ENCODE measurements around the gene USP48. TPM values are rescaled to one million over a fixed set of nuclear protein-coding genes. Genes with fewer than 3 reads are reported as not detected.
"Not testable (repeated sequence)": the region's sequence is repeated elsewhere in the genome, so short reads cannot be mapped to it uniquely, and the experiment has no call there.

USP48 gene
- total and polyA plus RNA-seq, 5 donors from 2014 or later = 31.3 to 126 (median 39.2) TPM

- H3K9me3 ChIP-seq (ENCODE audit: control insufficient read depth in 2 of 2, low read length in 2 of 2); H3K36me3 ChIP-seq (ENCODE audit: control insufficient read depth, insufficient read depth, low read length); H3K27me3 ChIP-seq (ENCODE audit: control insufficient read depth, insufficient read depth, low read length); H3K4me3 ChIP-seq (ENCODE audit: low read depth, low read length); H3K36me3 Mint-ChIP-seq; H3K27ac ChIP-seq (ENCODE audit: insufficient read depth, low read length, poor library complexity, severe bottlenecking); H3K27me3 Mint-ChIP-seq; ATAC-seq (ENCODE audit: low read depth in 2 of 2); H3K9me3 Mint-ChIP-seq; DNase-seq; H3K4me3 Mint-ChIP-seq: not testable (repeated sequence)
- Mint-ChIP-seq H3K4me1 (peaks cover 23 to 74% (median 51%) of the 10 kb centered on the region in 4 donors), H3K27ac (peak overlapping the region in 1 of 3 donors; percentile 5)
- peaks cover 36% of the 10 kb centered on the region for H3K4me1 ChIP-seq (ENCODE audit: control insufficient read depth, insufficient read depth, low read length, poor library complexity, severe bottlenecking)
These were observed 15.8 kb downstream of the USP48 start for GRCh38 chr1:21767106-21767505.

GRCh38 chr1:21766210-21766609 lies 16.7 kb downstream of the USP48 start:
- ATAC-seq (ENCODE audit: low read depth in 2 of 2) = no peak

GRCh38 chr1:21764615-21765423 lies 18.1 kb downstream of the USP48 start:
- H3K36me3 ChIP-seq (ENCODE audit: control insufficient read depth, insufficient read depth, low read length) = no peaks in the 10 kb centered on the region
- no peak for DNase-seq
- H3K27me3 ChIP-seq (ENCODE audit: control insufficient read depth, insufficient read depth, low read length) = no peaks in the 10 kb centered on the region
- Mint-ChIP-seq H3K4me3 (no peak overlapping the region), H3K9me3 (no peaks in the 10 kb centered on the region), H3K36me3 (peaks cover 8% of the 10 kb centered on the region), H3K27ac (peak overlapping the region in 1 of 3 donors; percentile 75), H3K4me1 (peaks cover 19 to 83% (median 51%) of the 10 kb centered on the region in 4 donors), H3K27me3 (no peaks in the 10 kb centered on the region)
- H3K27ac ChIP-seq (ENCODE audit: insufficient read depth, low read length, poor library complexity, severe bottlenecking) = no peak overlapping the region
- no peak for ATAC-seq (ENCODE audit: low read depth in 2 of 2)
- no peak overlapping the region for H3K4me3 ChIP-seq (ENCODE audit: low read depth, low read length)
- H3K9me3 ChIP-seq (ENCODE audit: control insufficient read depth in 2 of 2, low read length in 2 of 2) = no peaks in the 10 kb centered on the region
- H3K4me1 ChIP-seq (ENCODE audit: control insufficient read depth, insufficient read depth, low read length, poor library complexity, severe bottlenecking) = peaks cover 26% of the 10 kb centered on the region

More at GRCh38 chr1:21766210-21766609, 16.7 kb downstream of the USP48 start:
- H3K36me3 Mint-ChIP-seq = peaks cover 8% of the 10 kb centered on the region
- Histone ChIP-seq H3K27me3 (ENCODE audit: control insufficient read depth, insufficient read depth, low read length) (no peaks in the 10 kb centered on the region), H3K27ac (ENCODE audit: insufficient read depth, low read length, poor library complexity, severe bottlenecking) (no peak overlapping the region), H3K9me3 (ENCODE audit: control insufficient read depth in 2 of 2, low read length in 2 of 2) (no peaks in the 10 kb centered on the region), H3K4me1 (ENCODE audit: control insufficient read depth, insufficient read depth, low read length, poor library complexity, severe bottlenecking) (peaks cover 31% of the 10 kb centered on the region), H3K4me3 (ENCODE audit: low read depth, low read length) (no peak overlapping the region), H3K36me3 (ENCODE audit: control insufficient read depth, insufficient read depth, low read length) (no peaks in the 10 kb centered on the region)
- peaks cover 0 to 2% (median 0%) of the 10 kb centered on the region in 7 donors for H3K9me3 Mint-ChIP-seq
- H3K4me3 Mint-ChIP-seq = peak overlapping the region in 2 of 4 donors; percentile 8 to 41
- H3K27ac Mint-ChIP-seq = peak overlapping the region in 1 of 3 donors; percentile 55
- no peaks in the 10 kb centered on the region for H3K27me3 Mint-ChIP-seq
- no peak for DNase-seq
- H3K4me1 Mint-ChIP-seq = peaks cover 25 to 79% (median 54%) of the 10 kb centered on the region in 4 donors

- H3K4me3 Mint-ChIP-seq = peak overlapping the region in 1 of 4 donors; percentile 28
- no peak overlapping the region for H3K27ac ChIP-seq (ENCODE audit: insufficient read depth, low read length, poor library complexity, severe bottlenecking)
- H3K4me1 Mint-ChIP-seq = peaks cover 22 to 87% (median 54%) of the 10 kb centered on the region in 4 donors
- peaks cover 5% of the 10 kb centered on the region for H3K36me3 Mint-ChIP-seq
- H3K27me3 ChIP-seq (ENCODE audit: control insufficient read depth, insufficient read depth, low read length) = no peaks in the 10 kb centered on the region
- DNase-seq (no peak), ATAC-seq (ENCODE audit: low read depth in 2 of 2) (no peak)
- H3K9me3 Mint-ChIP-seq = no peaks in the 10 kb centered on the region
- H3K27ac Mint-ChIP-seq = peak overlapping the region; percentile 75 to 92 (median 81)
- H3K27me3 Mint-ChIP-seq = no peaks in the 10 kb centered on the region
- no peaks in the 10 kb centered on the region for H3K36me3 ChIP-seq (ENCODE audit: control insufficient read depth, insufficient read depth, low read length)
- H3K4me3 ChIP-seq (ENCODE audit: low read depth, low read length) = no peak overlapping the region
- peaks cover 26% of the 10 kb centered on the region for H3K4me1 ChIP-seq (ENCODE audit: control insufficient read depth, insufficient read depth, low read length, poor library complexity, severe bottlenecking)
- H3K9me3 ChIP-seq (ENCODE audit: control insufficient read depth in 2 of 2, low read length in 2 of 2) = no peaks in the 10 kb centered on the region
These were observed 19.1 kb downstream of the USP48 start for GRCh38 chr1:21763694-21764419.

GRCh38 chr1:21763236-21763635 lies 19.7 kb downstream of the USP48 start:
- H3K36me3 ChIP-seq (ENCODE audit: control insufficient read depth, insufficient read depth, low read length) = no peaks in the 10 kb centered on the region
- DNase-seq = no peak
- no peak overlapping the region for H3K27ac ChIP-seq (ENCODE audit: insufficient read depth, low read length, poor library complexity, severe bottlenecking)
- H3K9me3 ChIP-seq (ENCODE audit: control insufficient read depth in 2 of 2, low read length in 2 of 2) = no peaks in the 10 kb centered on the region
- no peak overlapping the region for H3K4me3 ChIP-seq (ENCODE audit: low read depth, low read length)
- no peaks in the 10 kb centered on the region for H3K9me3 Mint-ChIP-seq
- H3K27me3 ChIP-seq (ENCODE audit: control insufficient read depth, insufficient read depth, low read length) = no peaks in the 10 kb centered on the region
- H3K27me3 Mint-ChIP-seq = no peaks in the 10 kb centered on the region
- peak overlapping the region in 1 of 4 donors; percentile 22 for H3K4me3 Mint-ChIP-seq
- peaks cover 3% of the 10 kb centered on the region for H3K36me3 Mint-ChIP-seq
- no peak for ATAC-seq (ENCODE audit: low read depth in 2 of 2)
- H3K4me1 ChIP-seq (ENCODE audit: control insufficient read depth, insufficient read depth, low read length, poor library complexity, severe bottlenecking) = peaks cover 21% of the 10 kb centered on the region
- peaks cover 22 to 87% (median 53%) of the 10 kb centered on the region in 4 donors for H3K4me1 Mint-ChIP-seq
- H3K27ac Mint-ChIP-seq = peak overlapping the region in 2 of 3 donors; percentile 57 to 75

GRCh38 chr1:21762022-21762404 lies 20.9 kb downstream of the USP48 start:
- H3K4me1 Mint-ChIP-seq = peaks cover 31 to 87% (median 57%) of the 10 kb centered on the region in 4 donors
- peak overlapping the region in 1 of 3 donors; percentile 23 for H3K27ac Mint-ChIP-seq

GRCh38 chr1:21761052-21761451 lies 21.9 kb downstream of the USP48 start:
- Mint-ChIP-seq H3K4me1 (peaks cover 26 to 79% (median 50%) of the 10 kb centered on the region in 4 donors), H3K27me3 (no peaks in the 10 kb centered on the region), H3K4me3 (no peak overlapping the region), H3K9me3 (no peaks in the 10 kb centered on the region), H3K36me3 (peaks cover 3% of the 10 kb centered on the region), H3K27ac (peak overlapping the region in 1 of 3 donors; percentile 5)
- Histone ChIP-seq H3K4me3 (ENCODE audit: low read depth, low read length) (no peak overlapping the region), H3K36me3 (ENCODE audit: control insufficient read depth, insufficient read depth, low read length) (peaks cover 6% of the 10 kb centered on the region), H3K27ac (ENCODE audit: insufficient read depth, low read length, poor library complexity, severe bottlenecking) (no peak overlapping the region), H3K27me3 (ENCODE audit: control insufficient read depth, insufficient read depth, low read length) (no peaks in the 10 kb centered on the region), H3K9me3 (ENCODE audit: control insufficient read depth in 2 of 2, low read length in 2 of 2) (no peaks in the 10 kb centered on the region), H3K4me1 (ENCODE audit: control insufficient read depth, insufficient read depth, low read length, poor library complexity, severe bottlenecking) (peaks cover 13% of the 10 kb centered on the region)
- no peak for ATAC-seq (ENCODE audit: low read depth in 2 of 2)
- no peak for DNase-seq

More at GRCh38 chr1:21762022-21762404, 20.9 kb downstream of the USP48 start:
- H3K4me3 Mint-ChIP-seq = peak overlapping the region in 1 of 4 donors; percentile 38
- H3K36me3 Mint-ChIP-seq = peaks cover 3% of the 10 kb centered on the region
- Histone ChIP-seq H3K36me3 (ENCODE audit: control insufficient read depth, insufficient read depth, low read length) (no peaks in the 10 kb centered on the region), H3K9me3 (ENCODE audit: control insufficient read depth in 2 of 2, low read length in 2 of 2) (no peaks in the 10 kb centered on the region), H3K4me3 (ENCODE audit: low read depth, low read length) (no peak overlapping the region), H3K4me1 (ENCODE audit: control insufficient read depth, insufficient read depth, low read length, poor library complexity, severe bottlenecking) (peaks cover 19% of the 10 kb centered on the region), H3K27ac (ENCODE audit: insufficient read depth, low read length, poor library complexity, severe bottlenecking) (no peak overlapping the region), H3K27me3 (ENCODE audit: control insufficient read depth, insufficient read depth, low read length) (no peaks in the 10 kb centered on the region)
- DNase-seq (no peak), ATAC-seq (ENCODE audit: low read depth in 2 of 2) (no peak)
- H3K27me3 Mint-ChIP-seq = no peaks in the 10 kb centered on the region
- H3K9me3 Mint-ChIP-seq = no peaks in the 10 kb centered on the region
